SK-N-SH (cell line): Measurements from ENCODE around the gene LCN9. TPM values are rescaled to one million over a fixed set of nuclear protein-coding genes. Genes with fewer than 3 reads are reported as not detected.

ENCODE experiments used
- CTCF ChIA-PET: fragments of 300-600, 350-600 bp; formaldehyde crosslinking; extraction: SDS; loops from one replicate; lab custom pipeline; 2021; lab: Yijun Ruan, JAX
- POLR2A ChIA-PET: fragments of 350-600 bp; sonication (Branson Sonifier 250); formaldehyde crosslinking; extraction: SDS; loops from one replicate; lab custom pipeline; 2020; ENCODE audit warnings: antibody characterized with exemption, inconsistent platforms; lab: Yijun Ruan, JAX
- DNase-seq: peaks from one replicate; pipeline ENCODE4 v3.0.0; 2012
- H2AFZ ChIP-seq: fragments of 200-600 bp; sonication (generic); 2 replicates; pipeline ENCODE4 v1.8.1; 2016; ENCODE audit warnings: antibody characterized with exemption, mild to moderate bottlenecking, low read depth
- H3F3A ChIP-seq: fragments of 200-600 bp; sonication (generic); replicated peaks from 2 replicates; pipeline ENCODE3; 2016; ENCODE audit warnings: antibody characterized with exemption, mild to moderate bottlenecking; ENCODE audit not compliant: insufficient read depth
- H3K27ac ChIP-seq, 2 experiments: fragments of 200-500 bp in 1 of 2; fragments of 200-600 bp in 1 of 2; sonication (Bioruptor generic) in 1 of 2; sonication (generic), shearing (Covaris generic) in 1 of 2; 2 replicates each; pipeline versions ENCODE4 v1.5.1 to v1.6.1; 2014 to 2016; ENCODE audit warnings: low read depth in 2 of 2, inconsistent platforms in 1 of 2, low read length in 1 of 2, mild to moderate bottlenecking in 1 of 2, mixed read lengths in 1 of 2
- H3K27me3 ChIP-seq: fragments of 200-600 bp; sonication (generic), shearing (Covaris generic); 2 replicates; pipeline ENCODE4 v1.6.1; 2016; ENCODE audit warnings: mixed run types; ENCODE audit not compliant: insufficient read depth
- H3K36me3 ChIP-seq, 2 experiments: fragments of 200-500 bp in 1 of 2; fragments of 200-600 bp in 1 of 2; sonication (Bioruptor generic) in 1 of 2; sonication (generic) in 1 of 2; replicated peaks in 1 of 2; 2 replicates each; pipeline versions ENCODE3 to v1.5.1; 2014 to 2016; ENCODE audit warnings: low read length in 1 of 2, mild to moderate bottlenecking in 1 of 2; ENCODE audit not compliant: insufficient read depth in 2 of 2, control insufficient read depth in 1 of 2
- H3K4me1 ChIP-seq, 2 experiments: fragments of 200-500 bp in 1 of 2; fragments of 200-600 bp in 1 of 2; sonication (Bioruptor generic) in 1 of 2; sonication (generic), shearing (Covaris generic) in 1 of 2; 2 replicates each; pipeline versions ENCODE4 v1.5.1 to v1.6.1; 2014 to 2016; ENCODE audit warnings: low read depth in 1 of 2, low read length in 1 of 2, mixed run types in 1 of 2; ENCODE audit not compliant: insufficient read depth in 2 of 2, control insufficient read depth in 1 of 2
- H3K4me2 ChIP-seq: fragments of 200-600 bp; sonication (generic), shearing (Covaris generic); 2 replicates; pipeline ENCODE4 v1.6.1; 2017; ENCODE audit warnings: mixed run types
- H3K4me3 ChIP-seq, 2 experiments: fragments of 200-500 bp in 1 of 2; fragments of 200-600 bp in 1 of 2; sonication (Bioruptor generic) in 1 of 2; sonication (generic), shearing (Covaris generic) in 1 of 2; 2 replicates each; pipeline versions ENCODE4 v1.5.1 to v1.8.1; 2014 to 2016; ENCODE audit warnings: low read depth in 2 of 2, inconsistent platforms in 1 of 2, low read length in 1 of 2, mild to moderate bottlenecking in 1 of 2, mixed read lengths in 1 of 2, moderate library complexity in 1 of 2
- H3K79me2 ChIP-seq: fragments of 200-600 bp; sonication (generic); 2 replicates; pipeline ENCODE4 v1.8.1; 2017; ENCODE audit warnings: mild to moderate bottlenecking; ENCODE audit not compliant: insufficient read depth
- H3K9ac ChIP-seq: fragments of 200-600 bp; sonication (generic); 2 replicates; pipeline ENCODE4 v1.6.1; 2017; ENCODE audit warnings: mixed run types
- H3K9me2 ChIP-seq: fragments of 200-600 bp; sonication (generic); 2 replicates; pipeline ENCODE4 v1.6.1; 2017; ENCODE audit warnings: mixed run types
- H3K9me3 ChIP-seq: fragments of 200-600 bp; sonication (generic); 2 replicates; pipeline ENCODE4 v1.6.1; 2017; ENCODE audit warnings: mixed run types, mild to moderate bottlenecking, moderate library complexity
- H4K20me1 ChIP-seq: fragments of 200-600 bp; sonication (generic); 2 replicates; pipeline ENCODE4 v1.6.1; 2017; ENCODE audit warnings: mild to moderate bottlenecking, mixed run types; ENCODE audit not compliant: insufficient read depth
- CHD2 ChIP-seq: fragments of 150-350 bp; IDR thresholded peaks from 2 replicates; pipeline ENCODE4 v1.6.1; 2018; ENCODE audit warnings: low read length; ENCODE audit not compliant: partially characterized antibody
- FOSL2 ChIP-seq: IDR thresholded peaks from 2 replicates; pipeline ENCODE4 v1.4.0; 2012; ENCODE audit warnings: low read depth, mild to moderate bottlenecking, moderate library complexity, borderline replicate concordance
- FOXM1 ChIP-seq: IDR thresholded peaks from 2 replicates; pipeline ENCODE4 v1.4.0; 2012; ENCODE audit warnings: low read depth, mild to moderate bottlenecking
- GATA2 ChIP-seq: sonication (generic); formaldehyde crosslinking; IDR thresholded peaks from 2 replicates; pipeline ENCODE4 v1.5.0; 2020; ENCODE audit warnings: mild to moderate bottlenecking, missing genetic modification reagents
- IRF3 ChIP-seq: fragments of 150-350 bp; IDR thresholded peaks from 2 replicates; pipeline ENCODE4 v1.6.1; 2016; ENCODE audit warnings: mild to moderate bottlenecking, low read depth, low read length
- MEF2A ChIP-seq: IDR thresholded peaks from 2 replicates; pipeline ENCODE4 v1.4.0; 2012; ENCODE audit warnings: low read depth, borderline replicate concordance
- NRF1 ChIP-seq: IDR thresholded peaks from 2 replicates; pipeline ENCODE4 v1.6.1; 2012; ENCODE audit warnings: low read depth, mild to moderate bottlenecking, low read length
- PBX3 ChIP-seq: IDR thresholded peaks from 2 replicates; pipeline ENCODE4; 2012
- RAD21 ChIP-seq: IDR thresholded peaks from 2 replicates; pipeline ENCODE4 v1.6.1; 2012; ENCODE audit warnings: mild to moderate bottlenecking, low read length
- RCOR1 ChIP-seq: fragments of 150-350 bp; IDR thresholded peaks from 2 replicates; pipeline ENCODE4 v1.6.1; 2017; ENCODE audit warnings: antibody characterized with exemption, low read length
- RFX5 ChIP-seq: IDR thresholded peaks from 2 replicates; pipeline ENCODE4 v1.6.1; 2012; ENCODE audit warnings: mild to moderate bottlenecking, improper control_type of control experiment, low read length
- RXRA ChIP-seq: IDR thresholded peaks from 2 replicates; pipeline ENCODE4 v1.4.0; 2012; ENCODE audit warnings: low read depth, mild to moderate bottlenecking, borderline replicate concordance
- TCF12 ChIP-seq: IDR thresholded peaks from 2 replicates; pipeline ENCODE4 v1.4.0; 2012
- USF1 ChIP-seq: IDR thresholded peaks from 2 replicates; pipeline ENCODE4 v1.4.0; 2012; ENCODE audit warnings: low read depth, borderline replicate concordance
- USF2 ChIP-seq: fragments of 150-350 bp; IDR thresholded peaks from 2 replicates; pipeline ENCODE4 v1.6.1; 2017; ENCODE audit warnings: antibody characterized with exemption, low read length, low read depth, borderline replicate concordance
- WGBS: methylation state at CpG from one replicate; pipeline ENCODE4 v1.1.6; 2017; ENCODE audit warnings: low lambda C conversion rate; 5-methylcytosine and 5-hydroxymethylcytosine counted together
- polyA plus RNA-seq, 3 experiments: library from polyadenylated mRNA; depleted of rRNA; stranded (reverse); fragments of >200 nt; gene quantifications; 2 replicates each; pipeline ENCODE4 v1.2.3, GENCODE V29; 2012

Gene LCN9
- polyA plus RNA-seq, 1 of the 3 experiments (the other 2 are of a cell fraction): not detected

GRCh38 chr9:135641745-135642144, 21.4 kb upstream of the LCN9 start:
- Histone ChIP-seq H2AFZ (no peak overlapping the region), H3K9me2 (no peaks in the 10 kb centered on the region)
- POLR2A ChIA-PET: no interaction called here

More at GRCh38 chr9:135641745-135642144, 21.4 kb upstream of the LCN9 start:
- 51% methylated on average over 8 of the region's 8 CpGs for WGBS
- DNase-seq: no peak
- Histone ChIP-seq H3K27me3 (no peaks in the 10 kb centered on the region), H3K27ac (no peak overlapping the region), H3K4me2 (no peak overlapping the region), H3K4me3 (no peak overlapping the region), H3K9ac (no peak overlapping the region), H3F3A (no peaks in the 10 kb centered on the region), H3K9me3 (no peaks in the 10 kb centered on the region), H3K36me3 (no peaks in the 10 kb centered on the region), H4K20me1 (no peaks in the 10 kb centered on the region), H3K79me2 (no peaks in the 10 kb centered on the region), H3K4me1 (no peaks in the 10 kb centered on the region)
- CTCF ChIA-PET: no interaction called here
- TF ChIP-seq USF1: no peak
- no peak for TF ChIP-seq USF2
- no peak for TF ChIP-seq RAD21
- no peak for TF ChIP-seq TCF12
- TF ChIP-seq RFX5: no peak
- no peak for TF ChIP-seq RCOR1
- no peak for TF ChIP-seq FOXM1
- no peak for TF ChIP-seq GATA2 (CRISPR knock-in tag)
- TF ChIP-seq IRF3: no peak
- no peak for TF ChIP-seq RXRA
- TF ChIP-seq FOSL2: no peak
- TF ChIP-seq NRF1: no peak
- no peak for TF ChIP-seq CHD2
- no peak for TF ChIP-seq PBX3
- no peak for TF ChIP-seq MEF2A
